NK-92 treated with Interleukin-12 subunit alpha and Interleukin-12 subunit beta, amount 100 ng/mL, for 24 hours (cell line): ENCODE measurements around the gene OR2Y1.
"Not testable (repeated sequence)": the region's sequence is repeated elsewhere in the genome, so short reads cannot be mapped to it uniquely, and the experiment has no call there.

Experiments used
- DNase-seq: peaks from one replicate; lab custom pipeline; 2025; lab: John Stamatoyannopoulos, UW

OR2Y1 gene, protein sequence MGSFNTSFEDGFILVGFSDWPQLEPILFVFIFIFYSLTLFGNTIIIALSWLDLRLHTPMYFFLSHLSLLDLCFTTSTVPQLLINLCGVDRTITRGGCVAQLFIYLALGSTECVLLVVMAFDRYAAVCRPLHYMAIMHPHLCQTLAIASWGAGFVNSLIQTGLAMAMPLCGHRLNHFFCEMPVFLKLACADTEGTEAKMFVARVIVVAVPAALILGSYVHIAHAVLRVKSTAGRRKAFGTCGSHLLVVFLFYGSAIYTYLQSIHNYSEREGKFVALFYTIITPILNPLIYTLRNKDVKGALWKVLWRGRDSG

DNA sequence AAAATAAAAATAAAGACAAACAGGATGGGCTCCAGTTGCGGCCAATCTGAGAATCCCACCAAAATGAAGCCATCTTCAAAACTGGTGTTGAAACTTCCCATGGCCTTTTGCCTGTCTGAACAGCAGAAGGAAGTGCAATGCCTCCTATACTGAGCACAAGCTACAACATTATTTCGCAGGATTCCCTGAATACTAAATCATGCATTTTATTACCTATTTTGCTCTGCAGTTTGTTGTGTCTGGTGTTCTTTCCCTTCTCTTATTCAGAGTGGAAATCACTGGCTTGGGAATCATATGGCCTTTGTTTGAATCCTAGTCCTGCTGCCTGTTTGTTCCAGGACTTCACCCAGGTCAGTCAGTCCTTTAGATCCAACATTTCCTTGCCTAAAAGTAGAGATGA is at the start of gene OR2Y1:
OR2Y1 (minus strand) TSS at position 101 of the 400 bp plus-strand sequence; CDS start at position 101, 0 bp downstream.
- DNase-seq: no peak

DNA sequence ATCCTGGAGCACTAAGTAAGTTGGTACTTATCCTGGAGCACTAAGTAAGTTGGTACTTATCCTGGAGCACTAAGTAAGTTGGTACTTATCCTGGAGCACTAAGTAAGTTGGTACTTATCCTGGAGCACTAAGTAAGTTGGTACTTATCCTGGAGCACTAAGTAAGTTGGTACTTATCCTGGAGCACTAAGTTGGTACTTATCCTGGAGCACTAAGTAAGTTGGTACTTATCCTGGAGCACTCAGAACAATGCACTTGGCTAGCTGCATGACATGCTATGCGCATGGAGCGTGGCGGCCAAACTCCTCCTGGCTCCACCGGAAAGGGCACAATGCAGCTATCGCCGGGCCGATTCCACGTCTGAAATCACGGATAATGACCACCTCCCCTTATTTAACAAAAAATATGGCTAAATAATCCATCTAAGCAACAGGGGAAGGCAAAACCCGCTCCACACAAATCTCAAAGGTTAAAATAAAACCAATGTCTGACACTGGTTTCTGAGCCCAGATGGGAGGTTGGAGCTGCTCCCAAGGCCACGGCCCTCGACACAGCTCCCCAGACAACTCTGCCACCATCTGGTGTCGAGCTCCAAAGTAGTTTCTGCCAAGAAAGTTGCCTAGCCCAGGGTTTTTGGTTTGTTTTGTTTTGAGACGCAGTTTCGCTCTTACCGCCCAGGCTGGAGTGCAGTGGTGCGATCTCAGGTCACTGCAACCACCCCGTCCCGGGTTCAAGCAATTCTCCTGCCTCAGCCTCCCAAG is 49.0 kb upstream of the OR2Y1 start:
- DNase-seq: not testable (repeated sequence)

DNA sequence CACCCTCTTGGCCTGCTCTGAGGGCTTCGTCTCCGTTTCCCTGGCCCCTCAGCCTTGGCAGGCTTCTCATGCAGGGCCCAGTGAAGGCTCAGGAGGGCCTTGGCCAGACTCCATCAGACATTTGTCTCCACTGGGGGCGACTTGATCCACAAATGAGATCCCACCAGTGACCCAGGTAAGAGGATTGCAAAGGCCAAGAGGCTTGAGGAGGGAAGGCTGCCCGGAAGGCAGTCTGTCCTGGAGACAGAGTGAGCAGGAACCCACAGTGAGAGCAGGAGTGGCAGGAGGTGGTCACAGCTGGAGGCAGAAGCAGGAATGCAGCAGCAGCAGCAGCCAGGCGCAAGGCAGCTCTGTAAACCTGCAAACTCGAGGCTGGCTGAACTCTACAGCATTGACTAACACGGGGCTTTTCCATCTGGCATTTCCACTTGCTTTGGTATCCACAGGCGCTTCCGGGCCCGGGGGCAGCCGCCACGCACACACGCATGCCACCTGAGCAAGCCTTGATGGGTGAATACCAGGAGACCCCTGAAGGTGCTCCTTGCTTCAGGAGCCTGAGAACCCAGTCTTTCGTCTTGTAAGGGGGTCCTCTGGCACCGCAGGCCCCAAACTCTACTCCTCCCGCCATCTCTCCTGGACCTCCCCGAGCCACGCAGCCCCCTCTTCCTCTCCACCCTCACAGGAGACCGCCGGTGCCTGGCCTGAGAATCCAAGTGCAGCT is 48.0 kb upstream of the OR2Y1 start:
- no peak for DNase-seq

DNA sequence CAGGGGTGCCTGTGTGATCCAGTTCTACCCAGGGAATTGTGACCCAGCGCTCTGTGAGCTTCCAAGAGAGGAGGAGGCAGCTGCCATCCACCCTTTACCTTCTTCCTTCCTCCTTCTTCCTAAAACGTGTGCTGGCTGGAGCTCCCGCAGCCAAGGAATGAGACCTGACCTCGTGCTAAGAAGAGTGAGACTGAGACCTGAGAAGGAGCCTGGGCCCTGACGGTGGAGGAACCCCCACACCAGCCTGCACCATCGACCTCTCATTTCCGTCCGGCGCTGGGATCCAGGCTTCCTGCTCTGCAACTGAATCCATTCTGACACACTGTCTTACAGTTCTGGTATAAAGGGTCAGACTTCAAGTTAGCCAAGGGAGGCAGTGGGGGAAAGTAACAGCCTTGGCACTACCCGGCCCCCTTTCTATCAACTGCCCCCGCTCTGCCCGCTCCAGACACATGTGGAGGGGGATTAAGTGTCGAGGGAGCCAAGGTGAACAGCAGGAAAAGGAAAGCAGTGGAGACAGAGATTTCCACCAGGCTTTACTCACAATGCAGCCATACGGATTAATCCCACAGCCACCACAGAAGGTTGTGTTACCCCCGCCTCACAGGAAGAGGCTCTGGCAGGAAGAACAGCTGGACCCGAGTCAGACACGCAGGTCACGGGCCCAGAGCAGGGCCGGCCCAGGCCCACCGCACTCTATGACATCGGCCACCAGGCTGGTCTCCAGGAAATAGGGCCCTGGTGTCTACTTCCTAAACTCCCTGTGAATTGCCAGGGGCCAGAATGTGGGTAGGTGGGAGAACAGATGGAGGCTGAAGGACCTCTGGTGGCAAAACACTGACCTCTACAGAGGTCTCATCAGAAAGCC is 46.9 kb upstream of the OR2Y1 start:
- no peak for DNase-seq

DNA sequence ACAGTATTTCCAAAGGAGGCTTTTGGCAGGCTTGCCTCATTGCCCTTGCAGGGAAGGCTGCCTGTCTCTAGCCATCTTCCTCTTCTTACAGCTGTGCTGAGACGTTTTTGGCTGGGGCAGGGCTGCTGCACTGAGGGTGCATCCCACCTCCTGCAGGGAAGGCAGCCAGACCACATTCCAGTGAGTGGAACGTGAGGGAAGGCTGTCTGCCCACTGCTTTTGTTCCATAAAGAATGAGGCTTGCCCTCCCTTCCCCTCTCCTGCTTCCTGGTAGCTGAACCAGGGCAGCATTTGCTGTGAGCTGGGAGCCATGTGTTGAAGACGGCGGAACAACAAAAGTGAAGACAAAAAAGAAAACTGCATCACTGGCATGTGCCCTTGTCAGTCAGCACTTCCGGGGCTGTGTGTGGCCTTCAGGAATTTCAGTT is 46.0 kb upstream of the OR2Y1 start:
- no peak for DNase-seq

DNA sequence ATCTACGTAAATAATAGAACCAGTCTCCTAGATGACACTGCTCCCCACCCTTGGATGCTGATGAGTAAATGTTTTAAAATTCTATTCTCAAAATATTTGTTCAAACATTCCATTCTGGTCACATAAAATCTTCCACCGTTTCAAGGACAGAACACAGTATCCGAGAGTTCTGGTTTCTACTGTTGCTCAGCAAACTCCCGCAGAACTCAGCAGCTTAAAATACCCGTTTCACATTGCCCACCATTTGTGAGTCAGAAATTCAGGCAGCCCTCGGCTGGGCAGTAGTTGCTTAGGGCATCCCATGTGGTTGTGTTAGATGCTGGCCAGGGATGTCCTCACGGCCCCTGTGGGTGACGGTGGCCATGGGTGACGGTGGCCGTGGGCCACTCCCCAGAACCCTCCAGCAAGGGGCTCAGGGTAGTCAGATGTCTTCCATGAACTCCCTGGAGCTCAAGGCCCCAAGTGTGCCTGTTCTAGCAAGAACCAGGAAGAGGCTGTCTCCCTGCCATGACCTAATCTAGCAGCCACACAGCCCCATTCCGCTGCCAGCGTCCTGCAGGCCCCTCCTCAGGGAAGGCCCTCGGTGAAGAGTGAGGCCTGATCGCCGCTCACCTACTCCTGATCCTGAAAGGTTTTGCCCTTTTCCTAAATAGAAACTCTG is 45.4 kb upstream of the OR2Y1 start:
- no peak for DNase-seq

DNA sequence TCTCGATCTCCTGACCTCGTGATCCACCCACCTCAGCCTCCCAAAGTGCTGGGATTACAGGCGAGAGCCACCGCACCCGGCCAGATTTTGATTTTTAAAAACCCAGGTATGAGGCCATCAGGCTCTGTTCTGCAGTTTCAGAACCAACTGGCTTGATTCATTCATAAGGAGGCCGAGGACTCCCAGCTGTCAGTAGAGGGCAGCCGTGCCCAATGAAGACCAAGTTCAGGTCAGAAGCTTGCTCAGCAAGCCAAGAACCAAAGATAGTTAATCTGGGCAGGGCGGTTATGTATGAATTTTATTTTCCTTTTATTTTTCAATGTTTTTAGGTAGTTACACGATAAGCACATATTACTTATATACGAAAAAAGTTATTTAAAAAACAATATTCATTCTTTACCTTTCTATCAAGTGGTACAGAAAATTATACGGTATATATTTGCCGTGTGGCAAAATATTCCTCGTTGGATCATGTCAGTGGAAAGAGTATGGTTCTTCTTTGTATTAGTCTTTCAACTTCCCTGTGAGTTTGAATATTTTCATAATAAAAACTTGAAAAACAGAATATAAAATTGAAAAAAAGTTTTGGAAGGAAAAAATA is 44.7 kb upstream of the OR2Y1 start:
- DNase-seq: peak; percentile 56

DNA sequence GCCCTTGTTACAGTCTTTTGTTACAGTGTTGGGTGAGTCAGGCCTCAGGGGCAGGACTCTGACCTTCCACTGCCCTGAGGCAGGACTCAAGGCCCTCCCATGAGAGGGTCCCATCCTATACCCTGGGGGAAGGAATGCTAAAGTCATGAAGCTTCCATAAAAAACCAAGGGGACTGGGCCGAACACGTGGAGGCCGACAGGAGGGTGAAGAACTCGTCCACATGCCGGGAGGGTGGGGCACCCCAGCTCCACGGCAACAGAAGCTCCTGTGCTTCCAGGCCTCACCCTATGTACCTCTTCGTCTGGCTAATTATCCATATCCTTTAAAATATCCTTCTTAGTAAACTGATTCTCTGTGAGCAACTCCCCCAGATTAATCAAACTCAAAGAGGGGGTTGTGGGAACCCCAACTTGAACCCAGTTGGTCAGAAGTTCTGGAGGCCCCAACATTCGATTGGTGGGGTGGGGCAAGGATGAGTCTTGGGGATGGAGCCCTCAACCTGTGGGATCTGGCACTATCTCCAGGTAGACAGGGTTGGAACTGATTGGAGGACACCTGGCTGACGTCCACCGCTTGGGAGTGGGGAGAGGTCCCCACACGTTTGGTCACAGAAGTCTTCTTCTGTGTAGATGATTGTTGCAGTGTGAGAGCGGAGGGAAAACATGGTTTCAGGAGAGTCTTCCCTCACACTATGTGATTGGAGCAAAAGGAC is 43.6 kb upstream of the OR2Y1 start:
- no peak for DNase-seq

DNA sequence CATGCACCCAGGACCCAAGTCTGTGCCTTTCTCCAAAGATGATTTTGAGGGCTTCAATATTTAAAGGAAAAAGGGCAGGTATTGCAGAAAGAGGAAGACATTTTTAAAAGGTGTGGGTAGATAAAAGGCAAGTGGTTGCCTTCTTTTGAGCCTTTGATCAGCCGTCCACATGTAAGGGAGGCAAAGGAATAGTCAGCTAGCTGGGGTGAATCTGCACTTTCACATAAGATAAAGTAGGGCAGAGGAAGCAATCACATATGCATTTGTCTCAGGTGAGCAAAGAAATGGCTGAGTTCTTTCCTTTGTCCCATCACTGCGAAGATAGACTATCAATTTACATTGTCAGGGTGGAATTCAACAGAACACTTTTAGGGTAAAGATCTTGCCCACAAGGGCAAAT is 42.9 kb upstream of the OR2Y1 start:
- no peak for DNase-seq

DNA sequence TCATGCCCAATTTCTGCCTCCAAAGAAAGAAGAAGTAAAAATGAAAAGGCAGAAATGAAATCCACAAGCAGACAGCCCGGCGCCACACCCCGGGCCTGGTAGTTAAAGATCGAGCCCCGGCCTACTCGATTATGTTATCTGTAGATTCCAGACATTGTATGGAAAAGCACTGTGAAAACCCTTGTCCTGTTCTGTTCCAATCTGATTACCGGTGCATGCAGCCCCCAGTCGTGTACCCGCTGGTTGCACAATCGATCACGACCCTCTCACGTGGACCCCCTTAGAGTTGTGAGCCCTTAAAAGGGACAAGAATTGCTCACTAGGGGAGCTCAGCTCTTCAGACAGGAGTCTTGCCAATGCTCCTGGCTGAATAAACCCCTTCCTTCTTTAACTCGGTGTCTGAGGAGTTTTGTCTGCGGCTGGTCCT is 42.1 kb upstream of the OR2Y1 start:
- not testable (repeated sequence) for DNase-seq

DNA sequence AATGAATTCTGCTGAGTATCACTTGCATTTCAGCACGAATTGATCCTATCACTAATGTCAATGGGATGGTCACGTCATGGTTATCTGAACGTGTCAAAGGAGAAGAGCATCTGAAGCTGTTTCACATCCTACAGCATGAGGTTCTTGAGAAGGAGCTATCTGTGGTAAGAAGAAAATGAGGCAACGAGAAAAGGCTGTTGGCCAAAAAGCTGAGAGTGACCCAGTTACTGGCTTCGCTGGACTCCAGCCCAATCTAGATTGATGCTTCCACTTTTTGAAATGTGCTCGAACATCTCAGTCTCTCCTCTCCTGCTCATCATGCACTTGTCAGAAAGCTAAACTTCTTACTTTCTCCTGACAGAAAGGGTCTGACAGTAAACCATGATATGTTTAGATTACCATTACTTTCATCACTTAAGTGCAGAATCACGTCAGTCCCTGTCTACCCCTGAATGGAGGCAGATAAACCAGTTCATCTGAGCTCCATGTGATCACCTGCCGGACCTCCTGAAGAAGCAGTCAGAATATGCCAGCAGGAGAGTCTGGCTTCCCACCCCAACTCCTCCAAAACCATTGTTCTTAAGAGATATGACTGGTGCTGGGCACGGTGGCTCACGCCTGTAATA is 40.2 kb upstream of the OR2Y1 start:
- DNase-seq: no peak

DNA sequence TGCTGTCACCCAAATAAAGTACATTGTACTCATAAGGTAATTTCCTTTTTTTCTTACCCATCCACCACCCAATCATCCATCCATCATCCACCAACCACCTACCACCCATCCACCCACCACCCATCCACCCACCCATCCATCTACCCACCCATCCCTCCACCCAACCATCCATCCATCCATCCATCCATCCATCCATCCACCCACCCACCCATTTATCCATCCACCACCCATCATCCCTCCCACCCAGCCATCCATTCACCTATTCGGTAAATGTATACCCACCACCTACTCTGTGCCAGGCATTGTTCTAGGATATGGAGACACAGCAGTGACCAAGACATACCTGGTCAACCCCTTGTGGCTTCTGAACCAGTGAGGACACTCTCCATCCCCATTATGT is 37.6 kb upstream of the OR2Y1 start:
- DNase-seq: no peak

DNA sequence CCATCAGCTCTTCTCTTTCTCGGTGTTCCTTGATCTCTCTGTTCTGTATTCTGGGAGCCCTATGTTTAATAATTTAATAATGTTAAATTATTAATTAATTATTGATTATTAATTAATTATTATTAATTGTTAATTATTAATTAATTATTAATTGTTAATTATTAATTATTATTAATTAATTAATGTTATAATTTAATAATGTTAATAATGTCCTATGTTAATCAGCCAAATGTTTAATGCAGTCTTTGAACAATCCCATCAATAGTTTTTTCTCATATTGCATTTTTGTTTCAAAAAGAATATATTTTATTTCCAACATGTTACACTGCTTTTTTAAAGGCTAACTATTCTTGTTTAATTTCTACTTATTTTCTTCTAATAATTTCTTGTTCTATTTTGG is 36.5 kb upstream of the OR2Y1 start:
- no peak for DNase-seq

DNA sequence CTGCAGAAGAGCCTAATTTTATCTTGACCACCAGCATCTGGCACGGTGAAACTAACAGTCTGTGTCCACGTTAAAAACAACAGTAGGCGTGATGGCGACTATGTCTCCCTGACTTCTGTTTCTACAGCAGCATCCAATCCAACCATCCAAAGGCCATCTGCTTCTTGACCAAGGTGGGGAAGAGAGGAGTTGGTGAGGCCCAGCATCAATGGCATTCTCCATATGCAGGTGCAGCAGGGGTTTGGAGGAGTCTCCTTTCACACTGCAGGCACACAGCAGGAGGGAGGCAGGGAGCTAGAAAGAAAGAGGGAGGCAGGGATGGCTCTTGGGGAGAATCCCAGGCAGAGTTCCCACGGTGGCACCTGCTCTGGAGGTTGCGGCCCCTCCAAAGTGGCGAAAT is 35.8 kb upstream of the OR2Y1 start:
- no peak for DNase-seq

DNA sequence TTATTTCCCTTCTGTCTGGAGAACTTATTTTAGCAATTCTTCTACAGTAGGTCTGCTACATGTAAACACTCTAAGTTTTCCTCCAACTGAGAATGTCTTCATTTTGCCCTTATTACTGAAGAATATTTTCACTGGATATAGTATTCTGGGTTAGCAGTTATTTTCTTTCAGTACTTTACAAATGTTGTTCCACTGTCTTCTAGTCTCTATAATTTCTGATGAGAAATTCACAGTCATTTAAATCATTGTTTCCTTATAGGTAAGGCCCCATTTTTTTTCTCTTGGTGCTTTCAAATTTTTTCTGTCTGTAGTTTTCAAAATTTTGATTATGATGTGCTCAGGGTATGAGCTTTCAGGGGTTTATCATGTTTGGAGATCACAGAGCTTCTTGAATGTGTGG is 32.0 kb upstream of the OR2Y1 start:
- DNase-seq: no peak

DNA sequence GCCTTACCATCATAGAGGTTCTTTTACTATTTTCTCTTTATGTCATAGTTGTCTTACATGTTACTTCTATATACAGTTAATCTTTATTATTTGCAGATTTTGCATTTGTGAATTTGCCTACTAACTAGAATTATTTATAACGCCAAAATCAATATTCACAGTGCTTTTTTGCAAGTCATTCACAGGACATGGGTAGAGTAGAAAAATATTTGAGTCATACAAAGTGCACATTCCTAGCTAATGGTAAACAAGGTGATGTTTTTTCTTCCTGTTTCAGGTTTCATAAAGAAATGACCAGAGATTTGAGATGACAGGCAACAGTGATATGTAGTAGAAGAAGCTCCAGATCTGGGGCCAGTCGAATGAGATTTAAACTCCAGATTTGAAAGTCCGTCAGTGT is 30.0 kb upstream of the OR2Y1 start:
- DNase-seq: no peak

DNA sequence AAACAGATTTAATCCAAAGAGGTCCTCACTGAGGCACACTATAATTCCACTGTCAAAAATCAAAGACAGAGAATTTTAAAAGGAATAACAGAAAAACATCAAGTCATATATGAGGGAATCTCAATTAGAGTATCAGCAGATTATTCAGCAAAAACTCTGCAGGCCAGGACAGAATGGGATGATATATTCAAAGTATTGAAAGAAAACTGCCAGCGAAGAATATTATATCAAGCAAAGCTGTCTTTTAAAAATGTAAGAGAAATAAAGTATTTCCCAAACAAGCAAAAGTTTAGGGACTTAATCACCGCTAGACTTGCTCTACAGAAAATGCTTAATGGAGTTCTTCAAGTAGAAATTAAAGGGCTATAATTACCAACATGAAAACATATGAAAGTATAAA is 15.7 kb upstream of the OR2Y1 start:
- no peak for DNase-seq

DNA sequence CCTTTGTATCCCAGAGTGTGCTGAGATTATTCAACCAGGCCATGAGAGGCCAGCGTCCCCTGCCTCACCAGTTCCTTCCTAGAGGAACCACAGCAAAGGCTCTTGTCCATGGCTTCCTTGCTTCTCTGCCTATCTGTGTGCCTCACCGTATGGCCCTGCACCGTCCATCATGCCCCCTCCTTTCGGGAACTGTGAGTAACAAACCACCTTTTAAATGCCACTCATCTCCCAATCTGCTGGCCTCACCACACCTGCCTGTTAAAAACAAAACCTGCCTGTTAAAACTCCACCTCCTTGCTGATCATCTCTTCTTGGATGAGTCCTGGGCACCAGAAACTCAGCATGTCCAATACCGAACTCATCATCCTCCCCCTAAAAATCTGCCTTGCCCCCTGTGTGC is 4.4 kb upstream of the OR2Y1 start:
- no peak for DNase-seq

DNA sequence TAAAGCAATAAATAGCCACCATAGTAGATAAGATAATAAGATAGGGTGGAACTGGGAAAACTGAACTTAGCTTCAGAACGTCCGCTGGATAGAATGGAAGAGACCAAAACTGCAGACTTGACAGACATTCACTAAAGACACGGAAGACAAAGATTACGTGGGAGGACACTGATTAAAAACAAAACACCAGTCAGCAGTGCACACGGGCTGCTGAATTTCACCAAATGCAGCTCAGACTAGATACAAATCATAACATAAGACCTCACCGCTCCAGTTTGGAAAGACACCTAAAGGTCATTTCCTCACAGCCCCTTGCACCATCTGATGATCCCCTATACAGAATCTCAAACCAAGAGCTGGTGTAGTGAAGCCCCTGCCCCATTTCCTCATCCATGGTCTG is 2.9 kb upstream of the OR2Y1 start:
- DNase-seq: no peak

DNA sequence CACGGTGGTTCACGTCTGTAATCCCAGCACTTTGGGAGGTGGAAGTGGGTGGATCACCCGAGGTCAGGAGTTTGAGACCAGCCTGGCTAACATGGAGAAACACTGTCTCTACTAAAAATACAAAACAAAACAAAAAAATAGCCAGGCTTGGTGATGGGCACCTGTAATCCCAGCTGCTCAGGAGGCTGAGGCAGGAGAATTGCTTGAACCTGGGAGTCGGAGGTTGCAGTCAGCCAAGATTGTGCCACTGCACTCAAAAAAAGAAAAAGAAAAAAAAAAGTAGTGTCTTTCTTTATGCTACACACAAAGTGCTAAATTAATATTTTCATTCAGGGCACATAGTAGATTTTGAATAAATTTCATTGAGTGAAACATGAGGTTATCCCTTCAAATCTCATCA is 1.1 kb upstream of the OR2Y1 start:
- DNase-seq: not testable (repeated sequence)
